HepG2 (cell line): Measurements from ENCODE around the gene RBCK1. TPM values are rescaled to one million over a fixed set of nuclear protein-coding genes. Genes with fewer than 3 reads are reported as not detected.

ENCODE experiments used
- ERF ChIP-seq: IDR thresholded peaks from 2 replicates; pipeline ENCODE4 v1.6.1; 2018; ENCODE audit warnings: missing biosample characterization, missing genetic modification reagents
- KLF15 ChIP-seq: sonication (generic); formaldehyde crosslinking; IDR thresholded peaks from 2 replicates; pipeline ENCODE4 v1.8.1; 2023; ENCODE audit warnings: borderline replicate concordance, mild to moderate bottlenecking, inconsistent platforms, missing genetic modification reagents, mixed read lengths
- PAWR ChIP-seq: sonication (generic); formaldehyde crosslinking; IDR thresholded peaks from 2 replicates; pipeline ENCODE4 v1.4.0; 2020; ENCODE audit warnings: missing genetic modification reagents, mild to moderate bottlenecking, borderline replicate concordance
- RXRA ChIP-seq: sonication (generic); formaldehyde crosslinking; IDR thresholded peaks from 2 replicates; pipeline ENCODE4 v1.5.1; 2020; ENCODE audit warnings: missing genetic modification reagents
- SETDB1 ChIP-seq: sonication (generic); formaldehyde crosslinking; IDR thresholded peaks from 2 replicates; pipeline ENCODE4 v1.5.1; 2020; ENCODE audit warnings: missing genetic modification reagents, mild to moderate bottlenecking, borderline replicate concordance
- SNAI1 ChIP-seq: sonication (generic); formaldehyde crosslinking; IDR thresholded peaks from 2 replicates; pipeline ENCODE4 v1.5.0; 2020; ENCODE audit warnings: mild to moderate bottlenecking, missing genetic modification reagents, borderline replicate concordance
- SRY ChIP-seq: sonication (generic); formaldehyde crosslinking; IDR thresholded peaks from 2 replicates; pipeline ENCODE4 v1.8.0; 2022; ENCODE audit warnings: mild to moderate bottlenecking, missing genetic modification reagents
- STAT5B ChIP-seq: sonication (generic); formaldehyde crosslinking; IDR thresholded peaks from 2 replicates; pipeline ENCODE4 v1.4.0; 2020; ENCODE audit warnings: missing genetic modification reagents
- YEATS4 ChIP-seq: sonication (generic); formaldehyde crosslinking; IDR thresholded peaks from 2 replicates; pipeline ENCODE4 v1.4.0; 2020; ENCODE audit warnings: missing genetic modification reagents, borderline replicate concordance
- ZFP1 ChIP-seq: IDR thresholded peaks from 2 replicates; pipeline ENCODE4 v1.6.1; 2016
- ZNF441 ChIP-seq: sonication (generic); formaldehyde crosslinking; IDR thresholded peaks from 2 replicates; pipeline ENCODE4 v1.7.0; 2021; ENCODE audit warnings: missing genetic modification reagents, borderline replicate concordance
- ZNF644 ChIP-seq: IDR thresholded peaks from 2 replicates; pipeline ENCODE4 v1.6.1; 2016; ENCODE audit warnings: low read depth
- ZNF766 ChIP-seq: sonication (generic); formaldehyde crosslinking; IDR thresholded peaks from 2 replicates; pipeline ENCODE4 v1.5.0; 2020; ENCODE audit warnings: missing genetic modification reagents, borderline replicate concordance
- polyA plus RNA-seq, 8 experiments: library from polyadenylated mRNA; depleted of rRNA in 3 of 8; stranded (reverse) in 7 of 8; unstranded in 1 of 8; fragments of >200 nt; fragmentation: Illumina TruSeq in 4 of 8; extraction: Trizol in 4 of 8; gene quantifications; 2 replicates each; pipeline versions ENCODE4 v1.2.1 to v1.2.3, GENCODE V29; 2011 to 2016; ENCODE audit warnings: low read depth in 4 of 8, missing spikeins in 1 of 8, mixed read lengths in 1 of 8; ENCODE audit not compliant: insufficient read depth in 1 of 8
- total RNA-seq, 5 experiments: library from RNA; depleted of rRNA; stranded (reverse); fragments of >200 nt; fragmentation: Illumina TruSeq; extraction: Trizol; gene quantifications; 2 replicates each; pipeline ENCODE4 v1.2.3, GENCODE V29; 2016; ENCODE audit warnings: low read depth in 1 of 5
- TF ChIP-seq, protein P1 (sequence below): sonication (generic); formaldehyde crosslinking; IDR thresholded peaks from 2 replicates; pipeline ENCODE4 v1.4.0; 2020; ENCODE audit warnings: mild to moderate bottlenecking, missing genetic modification reagents
- TF ChIP-seq, protein P2 (sequence below): sonication (generic); formaldehyde crosslinking; IDR thresholded peaks from 2 replicates; pipeline ENCODE4 v1.4.0; 2020; ENCODE audit warnings: missing genetic modification reagents
- TF ChIP-seq, protein P3 (sequence below): IDR thresholded peaks from 2 replicates; pipeline ENCODE4 v1.6.1; 2016; ENCODE audit warnings: low read depth, control low read depth
- TF ChIP-seq, protein P4 (sequence below): sonication (generic); formaldehyde crosslinking; IDR thresholded peaks from 2 replicates; pipeline ENCODE4 v1.8.0; 2022; ENCODE audit warnings: low read depth, missing genetic modification reagents

The RBCK1 gene
- total and polyA plus RNA-seq, 2 of the 13 experiments (the other 11 are each of a cell fraction or from before 2014, with no cell fraction given), result 149 to 215 TPM

DNA sequence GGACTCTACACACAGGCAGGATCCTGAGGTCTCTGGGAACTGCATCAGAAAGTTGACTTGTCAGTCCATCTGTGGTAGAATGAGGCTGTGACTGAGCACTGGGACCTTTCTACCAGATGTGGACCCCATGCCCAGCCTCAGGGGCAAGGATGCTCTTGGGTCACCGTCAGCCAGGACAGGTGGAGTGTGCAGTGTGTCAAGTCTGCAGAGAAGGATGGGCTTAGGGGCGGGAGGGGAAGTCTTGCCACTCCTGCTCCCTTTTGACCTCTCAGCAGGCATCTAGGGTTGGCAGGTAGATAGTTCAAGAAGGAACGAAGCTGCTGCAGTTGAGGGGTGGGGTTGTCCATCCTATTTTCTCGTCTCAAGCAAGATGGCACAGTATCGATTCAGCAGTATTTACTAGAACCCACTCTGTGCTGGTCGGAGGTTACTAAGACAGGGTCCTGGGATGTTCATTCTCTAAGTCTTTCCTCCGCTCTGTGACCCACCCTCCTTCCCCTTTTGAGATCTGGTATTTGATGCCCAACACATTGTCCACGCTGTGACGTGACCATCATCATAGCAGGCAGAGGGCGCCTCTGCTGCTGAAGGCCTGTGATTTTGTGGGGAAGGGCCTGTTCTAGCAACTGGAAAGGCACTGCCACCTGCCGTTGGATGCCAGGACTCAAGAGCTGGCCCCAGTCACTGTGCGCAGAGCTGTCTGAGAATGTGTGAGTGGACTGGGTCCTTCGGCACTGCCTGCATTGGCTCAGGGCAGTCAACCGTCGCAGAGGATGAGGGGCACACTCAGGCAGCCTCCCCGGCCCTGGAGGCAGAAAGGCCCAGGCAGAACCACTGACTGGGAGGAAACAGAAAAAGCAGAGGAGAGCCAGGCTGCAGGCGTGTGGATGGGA is 23.2 kb downstream of the RBCK1 start (continued):
- TF ChIP-seq, protein P1, sequence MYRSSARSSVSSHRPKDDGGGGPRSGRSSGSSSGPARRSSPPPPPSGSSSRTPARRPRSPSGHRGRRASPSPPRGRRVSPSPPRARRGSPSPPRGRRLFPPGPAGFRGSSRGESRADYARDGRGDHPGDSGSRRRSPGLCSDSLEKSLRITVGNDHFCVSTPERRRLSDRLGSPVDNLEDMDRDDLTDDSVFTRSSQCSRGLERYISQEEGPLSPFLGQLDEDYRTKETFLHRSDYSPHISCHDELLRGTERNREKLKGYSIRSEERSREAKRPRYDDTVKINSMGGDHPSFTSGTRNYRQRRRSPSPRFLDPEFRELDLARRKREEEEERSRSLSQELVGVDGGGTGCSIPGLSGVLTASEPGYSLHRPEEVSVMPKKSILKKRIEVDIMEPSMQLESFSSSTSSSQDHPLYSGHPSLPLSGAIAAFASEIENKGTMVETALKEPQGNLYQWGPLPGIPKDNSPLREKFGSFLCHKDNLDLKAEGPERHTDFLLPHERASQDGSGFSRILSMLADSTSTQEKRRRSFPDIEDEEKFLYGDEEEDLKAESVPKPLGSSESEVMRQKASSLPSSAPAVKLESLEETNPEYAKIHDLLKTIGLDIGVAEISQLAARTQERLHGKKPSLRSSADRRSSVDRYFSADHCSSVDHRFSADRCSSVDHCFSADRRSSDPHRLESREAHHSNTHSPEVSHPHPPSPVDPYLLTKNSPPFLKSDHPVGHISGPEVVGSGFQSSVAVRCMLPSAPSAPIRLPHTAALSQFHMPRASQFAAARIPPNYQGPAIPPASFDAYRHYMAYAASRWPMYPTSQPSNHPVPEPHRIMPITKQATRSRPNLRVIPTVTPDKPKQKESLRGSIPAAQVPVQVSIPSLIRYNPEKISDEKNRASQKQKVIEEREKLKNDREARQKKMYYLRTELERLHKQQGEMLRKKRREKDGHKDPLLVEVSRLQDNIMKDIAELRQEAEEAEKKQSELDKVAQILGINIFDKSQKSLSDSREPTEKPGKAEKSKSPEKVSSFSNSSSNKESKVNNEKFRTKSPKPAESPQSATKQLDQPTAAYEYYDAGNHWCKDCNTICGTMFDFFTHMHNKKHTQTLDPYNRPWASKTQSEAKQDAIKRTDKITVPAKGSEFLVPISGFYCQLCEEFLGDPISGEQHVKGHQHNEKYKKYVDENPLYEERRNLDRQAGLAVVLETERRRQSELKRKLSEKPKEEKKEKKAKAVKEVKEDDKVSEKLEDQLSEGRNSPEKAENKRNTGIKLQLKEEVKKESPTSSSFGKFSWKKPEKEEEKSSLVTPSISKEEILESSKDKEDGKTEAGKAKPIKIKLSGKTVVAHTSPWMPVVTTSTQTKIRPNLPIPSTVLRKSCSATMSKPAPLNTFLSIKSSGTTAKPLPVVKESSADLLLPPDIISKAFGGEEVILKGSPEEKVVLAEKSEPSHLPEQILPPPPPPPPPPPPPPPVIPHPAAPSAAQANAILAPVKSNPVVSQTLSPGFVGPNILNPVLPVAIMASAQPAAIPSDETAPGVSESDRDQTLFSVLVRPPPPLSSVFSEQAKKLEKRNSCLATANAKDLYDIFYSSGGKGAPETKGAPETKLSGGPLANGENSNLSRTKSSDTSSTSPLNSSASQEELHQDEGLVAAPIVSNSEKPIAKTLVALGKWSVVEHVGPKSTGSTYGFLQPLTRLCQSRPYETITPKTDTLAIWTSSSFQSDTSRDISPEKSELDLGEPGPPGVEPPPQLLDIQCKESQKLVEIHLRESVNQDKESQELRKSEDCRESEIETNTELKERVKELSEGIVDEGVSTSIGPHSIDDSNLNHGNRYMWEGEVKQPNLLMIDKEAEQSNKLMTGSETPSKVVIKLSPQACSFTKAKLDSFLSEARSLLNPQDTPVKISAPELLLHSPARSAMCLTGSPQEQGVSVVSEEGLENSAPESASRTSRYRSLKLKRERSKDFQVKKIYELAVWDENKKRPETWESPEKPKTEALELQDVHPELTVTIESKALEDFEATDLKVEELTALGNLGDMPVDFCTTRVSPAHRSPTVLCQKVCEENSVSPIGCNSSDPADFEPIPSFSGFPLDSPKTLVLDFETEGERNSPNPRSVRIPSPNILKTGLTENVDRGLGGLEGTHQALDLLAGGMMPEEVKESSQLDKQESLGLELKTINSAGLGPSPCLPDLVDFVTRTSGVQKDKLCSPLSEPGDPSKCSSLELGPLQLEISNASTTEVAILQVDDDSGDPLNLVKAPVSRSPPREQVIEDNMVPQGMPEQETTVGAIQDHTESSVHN (CRISPR knock-in tag), result peak; percentile 97
- TF ChIP-seq PAWR (CRISPR knock-in tag), result no peak
- TF ChIP-seq ZFP1, result no peak
- TF ChIP-seq SNAI1 (CRISPR knock-in tag), result no peak
- TF ChIP-seq YEATS4 (CRISPR knock-in tag), result no peak; the same call in 1 of the 2 replicates
- no peak for TF ChIP-seq SETDB1
- TF ChIP-seq, protein P2, sequence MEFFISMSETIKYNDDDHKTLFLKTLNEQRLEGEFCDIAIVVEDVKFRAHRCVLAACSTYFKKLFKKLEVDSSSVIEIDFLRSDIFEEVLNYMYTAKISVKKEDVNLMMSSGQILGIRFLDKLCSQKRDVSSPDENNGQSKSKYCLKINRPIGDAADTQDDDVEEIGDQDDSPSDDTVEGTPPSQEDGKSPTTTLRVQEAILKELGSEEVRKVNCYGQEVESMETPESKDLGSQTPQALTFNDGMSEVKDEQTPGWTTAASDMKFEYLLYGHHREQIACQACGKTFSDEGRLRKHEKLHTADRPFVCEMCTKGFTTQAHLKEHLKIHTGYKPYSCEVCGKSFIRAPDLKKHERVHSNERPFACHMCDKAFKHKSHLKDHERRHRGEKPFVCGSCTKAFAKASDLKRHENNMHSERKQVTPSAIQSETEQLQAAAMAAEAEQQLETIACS (CRISPR knock-in tag), result no peak
- no peak for TF ChIP-seq ZNF441
- 0 out of 2 replicates have a peak, but pooled peaks have one; percentile 61 for TF ChIP-seq ZNF644 (CRISPR knock-in tag)
- TF ChIP-seq, protein P3, sequence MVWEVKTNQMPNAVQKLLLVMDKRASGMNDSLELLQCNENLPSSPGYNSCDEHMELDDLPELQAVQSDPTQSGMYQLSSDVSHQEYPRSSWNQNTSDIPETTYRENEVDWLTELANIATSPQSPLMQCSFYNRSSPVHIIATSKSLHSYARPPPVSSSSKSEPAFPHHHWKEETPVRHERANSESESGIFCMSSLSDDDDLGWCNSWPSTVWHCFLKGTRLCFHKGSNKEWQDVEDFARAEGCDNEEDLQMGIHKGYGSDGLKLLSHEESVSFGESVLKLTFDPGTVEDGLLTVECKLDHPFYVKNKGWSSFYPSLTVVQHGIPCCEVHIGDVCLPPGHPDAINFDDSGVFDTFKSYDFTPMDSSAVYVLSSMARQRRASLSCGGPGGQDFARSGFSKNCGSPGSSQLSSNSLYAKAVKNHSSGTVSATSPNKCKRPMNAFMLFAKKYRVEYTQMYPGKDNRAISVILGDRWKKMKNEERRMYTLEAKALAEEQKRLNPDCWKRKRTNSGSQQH (CRISPR knock-in tag), result peak; percentile 75; the same call in 1 of the 2 replicates
- TF ChIP-seq STAT5B (CRISPR knock-in tag), result no peak
- no peak for TF ChIP-seq KLF15 (CRISPR knock-in tag)
- TF ChIP-seq SRY (CRISPR knock-in tag), result peak; percentile 83; the same call in 1 of the 2 replicates
- TF ChIP-seq RXRA (CRISPR knock-in tag), result peak; percentile 63; the same call in 1 of the 2 replicates
- peak; percentile 96 for TF ChIP-seq ERF (CRISPR knock-in tag)
- TF ChIP-seq, protein P4, sequence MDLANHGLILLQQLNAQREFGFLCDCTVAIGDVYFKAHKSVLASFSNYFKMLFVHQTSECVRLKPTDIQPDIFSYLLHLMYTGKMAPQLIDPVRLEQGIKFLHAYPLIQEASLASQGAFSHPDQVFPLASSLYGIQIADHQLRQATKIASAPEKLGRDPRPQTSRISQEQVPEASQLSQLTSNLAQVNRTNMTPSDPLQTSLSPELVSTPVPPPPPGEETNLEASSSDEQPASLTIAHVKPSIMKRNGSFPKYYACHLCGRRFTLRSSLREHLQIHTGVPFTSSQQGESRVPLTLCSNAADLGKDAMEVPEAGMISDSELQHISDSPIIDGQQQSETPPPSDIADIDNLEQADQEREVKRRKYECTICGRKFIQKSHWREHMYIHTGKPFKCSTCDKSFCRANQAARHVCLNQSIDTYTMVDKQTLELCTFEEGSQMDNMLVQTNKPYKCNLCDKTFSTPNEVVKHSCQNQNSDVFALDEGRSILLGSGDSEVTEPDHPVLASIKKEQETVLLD (CRISPR knock-in tag), result no peak
- peak; percentile 72; the same call in 1 of the 2 replicates for TF ChIP-seq ZNF766
